Measurements from ENCODE around the gene IRX6.

- TF ChIP-seq CTCF (conservative IDR thresholded peaks at IDR 0.05; ENCODE audit: low read length) (no peak), EZH2phosphoT487 (IDR thresholded peaks at IDR 0.05; ENCODE audit: borderline replicate concordance) (no peak)
These were observed 46.9 kb downstream of the IRX6 start for GRCh38 chr16:55370762-55371482.
